ENCODE results near the gene PTCD3. TPM values are rescaled to one million over a fixed set of nuclear protein-coding genes. Genes with fewer than 3 reads are reported as not detected.

Gene PTCD3
- total RNA-seq, 1 experiment from 2014 or later = 93.9 TPM

GRCh38 chr2:86174445-86174844 lies 68.4 kb downstream of the PTCD3 start:
- intact Hi-C loops (cut with micrococcal nuclease; ENCODE audit: unreplicated experiment) = no loop called here
- H3K4me3 ChIP-seq (ENCODE audit: low read depth in 2 of 2, low read length in 2 of 2) = no peak overlapping the region
- POLR2A ChIA-PET = no interaction called here
- CTCF ChIA-PET = no interaction called here
- no peaks in the 10 kb centered on the region for H3K9me3 ChIP-seq (ENCODE audit: control insufficient read depth, insufficient read depth, low read depth, low read length)
- TF ChIP-seq CTCF (IDR thresholded peaks at IDR 0.05) (no peak), SIN3A (IDR thresholded peaks at IDR 0.05; ENCODE audit: borderline replicate concordance, insufficient read depth, low read depth, low read length) (no peak), REST (IDR thresholded peaks at IDR 0.05; ENCODE audit: insufficient read depth in 1 of 2, low read depth in 2 of 2, low read length in 1 of 2) (no peak)
- no peak overlapping the region for H3K27ac ChIP-seq (ENCODE audit: low read length)
- H3K36me3 ChIP-seq (ENCODE audit: control insufficient read depth, insufficient read depth, low read length) = peaks cover 35% of the 10 kb centered on the region
- H3K4me1 ChIP-seq (ENCODE audit: control insufficient read depth, insufficient read depth, low read length) = no peaks in the 10 kb centered on the region
- DNase-seq (ENCODE audit: low read depth, low spot score) = no peak
- no peak for ATAC-seq
- no peaks in the 10 kb centered on the region for H3K27me3 ChIP-seq (ENCODE audit: control insufficient read depth, insufficient read depth, low read length)
- in situ Hi-C loops (cut with HindIII; ENCODE audit: low pct_unique_long_range_greater_than_20kb, low sequenced_read_pairs) = no loop called here
- BruUV-seq (replicated peaks) = no TSS peak

GRCh38 chr2:86175828-86176227 lies 69.8 kb downstream of the PTCD3 start:
- Histone ChIP-seq H3K4me3 (ENCODE audit: low read depth in 2 of 2, low read length in 2 of 2) (no peak overlapping the region), H3K4me1 (ENCODE audit: control insufficient read depth, insufficient read depth, low read length) (no peaks in the 10 kb centered on the region), H3K9me3 (ENCODE audit: control insufficient read depth, insufficient read depth, low read depth, low read length) (no peaks in the 10 kb centered on the region), H3K27me3 (ENCODE audit: control insufficient read depth, insufficient read depth, low read length) (no peaks in the 10 kb centered on the region), H3K36me3 (ENCODE audit: control insufficient read depth, insufficient read depth, low read length) (peaks cover 30% of the 10 kb centered on the region), H3K27ac (ENCODE audit: low read length) (no peak overlapping the region)
- ChIA-PET POLR2A (no interaction called here), CTCF (no interaction called here)
- TF ChIP-seq TCF7L2 (IDR thresholded peaks at IDR 0.05; ENCODE audit: low read depth, low read length) (no peak), REST (IDR thresholded peaks at IDR 0.05; ENCODE audit: insufficient read depth in 1 of 2, low read depth in 2 of 2, low read length in 1 of 2) (no peak), SIN3A (IDR thresholded peaks at IDR 0.05; ENCODE audit: borderline replicate concordance, insufficient read depth, low read depth, low read length) (no peak), CTCF (IDR thresholded peaks at IDR 0.05) (no peak), POLR2AphosphoS5 (IDR thresholded peaks at IDR 0.05; ENCODE audit: low read depth, low read length) (no peak)
- ATAC-seq = no peak
- no peak for DNase-seq (ENCODE audit: low read depth, low spot score)
- intact Hi-C loops (cut with micrococcal nuclease; ENCODE audit: unreplicated experiment) = no loop called here
- in situ Hi-C loops (cut with HindIII; ENCODE audit: low pct_unique_long_range_greater_than_20kb, low sequenced_read_pairs) = no loop called here
- no TSS peak for BruUV-seq (replicated peaks)
